ENCODE data around the gene GPR108. TPM values are rescaled to one million over a fixed set of nuclear protein-coding genes. Genes with fewer than 3 reads are reported as not detected.

Gene GPR108
- total and polyA plus RNA-seq, 2 donors from 2014 or later = 113 to 144 TPM

GRCh38 chr19:6738787-6739389, 1.5 kb upstream of the GPR108 start:
- Histone ChIP-seq H3K4me3 (ENCODE audit: low read length in 3 of 3) (peak overlapping the region; percentile 34 to 57 (median 56)), H3K36me3 (ENCODE audit: control insufficient read depth in 2 of 3, insufficient read depth in 3 of 3, low read length in 3 of 3) (peaks cover 0 to 10% (median 3%) of the 10 kb centered on the region in 3 donors), H3K9me3 (ENCODE audit: control insufficient read depth in 2 of 3, insufficient read depth in 1 of 3, low read length in 3 of 3) (no peaks in the 10 kb centered on the region), H3K27me3 (ENCODE audit: control insufficient read depth, insufficient read depth, low read length) (no peaks in the 10 kb centered on the region), H3K9ac (ENCODE audit: low read length in 3 of 3) (peak overlapping the region in 2 of 3 donors; percentile 38 to 71), H3K4me1 (ENCODE audit: control insufficient read depth in 2 of 3, insufficient read depth in 2 of 3, low read depth in 1 of 3, low read length in 3 of 3) (peaks cover 5 to 33% (median 15%) of the 10 kb centered on the region in 3 donors), H3K27ac (ENCODE audit: low read depth in 2 of 2, low read length in 2 of 2) (peak overlapping the region; percentile 85 to 89)
- no peak for FAIRE-seq
- peak in 4 of 5 donors; percentile 65 to 89 (median 82) for DNase-seq
- intact Hi-C loops (cut with DNase I) = no loop called here
- TF ChIP-seq CTCF (IDR thresholded peaks at IDR 0.05; ENCODE audit: borderline replicate concordance, extremely low read depth, insufficient read depth) = no peak

- intact Hi-C loops (cut with DNase I) = no loop called here
- peaks cover 5 to 31% (median 13%) of the 10 kb centered on the region in 3 donors for H3K4me1 ChIP-seq (ENCODE audit: control insufficient read depth in 2 of 3, insufficient read depth in 2 of 3, low read depth in 1 of 3, low read length in 3 of 3)
- peak overlapping the region; percentile 85 to 89 for H3K27ac ChIP-seq (ENCODE audit: low read depth in 2 of 2, low read length in 2 of 2)
- H3K4me3 ChIP-seq (ENCODE audit: low read length in 3 of 3) = peak overlapping the region; percentile 3 to 57 (median 4)
- H3K27me3 ChIP-seq (ENCODE audit: control insufficient read depth, insufficient read depth, low read length) = no peaks in the 10 kb centered on the region
- no peaks in the 10 kb centered on the region for H3K9me3 ChIP-seq (ENCODE audit: control insufficient read depth in 2 of 3, insufficient read depth in 1 of 3, low read length in 3 of 3)
- peaks cover 0 to 5% (median 2%) of the 10 kb centered on the region in 3 donors for H3K36me3 ChIP-seq (ENCODE audit: control insufficient read depth in 2 of 3, insufficient read depth in 3 of 3, low read length in 3 of 3)
- H3K9ac ChIP-seq (ENCODE audit: low read length in 3 of 3) = peak overlapping the region in 2 of 3 donors; percentile 30 to 71
- TF ChIP-seq CTCF (IDR thresholded peaks at IDR 0.05; ENCODE audit: borderline replicate concordance, extremely low read depth, insufficient read depth) = peak; percentile 73
- FAIRE-seq (no peak), DNase-seq (peak; percentile 81 to 97 (median 90))
Measured at GRCh38 chr19:6737873-6738786, 750 bp upstream of the GPR108 start.

- H3K27ac ChIP-seq (ENCODE audit: low read depth in 2 of 2, low read length in 2 of 2) = peak overlapping the region; percentile 95 to 96
- FAIRE-seq (no peak), DNase-seq (no peak)
- no peak for TF ChIP-seq CTCF (IDR thresholded peaks at IDR 0.05; ENCODE audit: borderline replicate concordance, extremely low read depth, insufficient read depth)
- intact Hi-C loops (cut with DNase I) = no loop called here
- no peaks in the 10 kb centered on the region for H3K9me3 ChIP-seq (ENCODE audit: control insufficient read depth in 2 of 3, insufficient read depth in 1 of 3, low read length in 3 of 3)
- H3K36me3 ChIP-seq (ENCODE audit: control insufficient read depth in 2 of 3, insufficient read depth in 3 of 3, low read length in 3 of 3) = no peaks in the 10 kb centered on the region
- peak overlapping the region; percentile 75 to 93 (median 80) for H3K4me3 ChIP-seq (ENCODE audit: low read length in 3 of 3)
- no peaks in the 10 kb centered on the region for H3K27me3 ChIP-seq (ENCODE audit: control insufficient read depth, insufficient read depth, low read length)
- H3K4me1 ChIP-seq (ENCODE audit: control insufficient read depth in 2 of 3, insufficient read depth in 2 of 3, low read depth in 1 of 3, low read length in 3 of 3) = peaks cover 5 to 28% (median 13%) of the 10 kb centered on the region in 3 donors
- peak overlapping the region; percentile 57 to 77 (median 68) for H3K9ac ChIP-seq (ENCODE audit: low read length in 3 of 3)
Measured at GRCh38 chr19:6736917-6737283, 480 bp downstream of the GPR108 start.
